Measurements from ENCODE around the gene IL18R1.

IL18R1 gene

GRCh38 chr2:102387763-102388546, 32.4 kb downstream of the IL18R1 start:
- H3K36me3 Mint-ChIP-seq (ENCODE audit: low read depth), result peaks cover 51% of the 10 kb centered on the region
- DNase-seq (ENCODE audit: low spot score), result no peak
- H3K4me1 Mint-ChIP-seq (ENCODE audit: low read depth), result peaks cover 11% of the 10 kb centered on the region
- H3K9me3 Mint-ChIP-seq, result peaks cover 20% of the 10 kb centered on the region
- H3K4me3 Mint-ChIP-seq, result no peak overlapping the region
- H3K27me3 Mint-ChIP-seq (ENCODE audit: low read depth), result no peaks in the 10 kb centered on the region
- H3K27ac Mint-ChIP-seq, result peak overlapping the region; percentile 15

DNA sequence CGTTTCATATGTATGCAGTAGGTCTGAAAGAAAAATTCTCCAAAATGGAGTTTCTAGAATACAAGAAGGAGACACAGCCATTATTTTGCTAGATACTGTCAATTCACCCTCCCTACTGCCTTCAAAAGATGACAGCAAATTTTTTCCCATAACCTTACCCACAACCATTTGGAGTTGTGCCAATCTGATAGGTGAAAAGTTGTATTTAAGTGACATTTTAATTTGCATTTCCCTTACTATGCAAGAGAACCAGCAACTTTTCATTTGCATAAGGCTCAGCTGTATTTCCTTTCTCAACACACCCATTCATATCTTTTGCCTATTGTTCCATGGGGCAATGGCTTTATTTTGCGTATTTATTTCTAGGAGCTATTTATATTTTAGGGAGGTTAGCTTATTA, 36.0 kb downstream of the IL18R1 start:
- no peak for DNase-seq (ENCODE audit: low spot score)
- no peaks in the 10 kb centered on the region for H3K9me3 Mint-ChIP-seq
- H3K4me1 Mint-ChIP-seq (ENCODE audit: low read depth), result peaks cover 11% of the 10 kb centered on the region
- H3K36me3 Mint-ChIP-seq (ENCODE audit: low read depth), result peaks cover 31% of the 10 kb centered on the region
- no peak overlapping the region for H3K27ac Mint-ChIP-seq
- H3K4me3 Mint-ChIP-seq, result no peak overlapping the region
- H3K27me3 Mint-ChIP-seq (ENCODE audit: low read depth), result no peaks in the 10 kb centered on the region

DNA sequence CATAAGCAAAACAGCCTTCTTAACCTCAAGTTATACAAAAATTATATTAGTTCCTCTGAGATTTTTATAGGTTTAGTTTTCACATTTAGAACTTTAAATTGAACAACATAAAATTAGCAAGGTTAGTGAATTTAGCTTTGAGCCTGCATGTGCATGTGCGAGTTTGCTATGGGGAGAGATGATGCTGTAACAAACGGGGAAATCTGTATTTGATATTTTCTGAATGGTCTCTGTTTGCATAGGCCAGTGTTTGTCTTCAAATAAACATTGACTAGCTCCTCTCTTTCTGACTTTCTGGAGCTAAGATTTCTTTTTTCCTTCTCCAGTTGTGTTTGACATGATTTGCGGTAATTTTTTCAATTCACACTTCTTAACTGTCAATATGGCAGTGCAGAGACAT, 36.5 kb downstream of the IL18R1 start:
- Mint-ChIP-seq H3K36me3 (ENCODE audit: low read depth) (peaks cover 28% of the 10 kb centered on the region), H3K9me3 (no peaks in the 10 kb centered on the region), H3K4me1 (ENCODE audit: low read depth) (peaks cover 11% of the 10 kb centered on the region), H3K4me3 (no peak overlapping the region), H3K27ac (no peak overlapping the region), H3K27me3 (ENCODE audit: low read depth) (no peaks in the 10 kb centered on the region)
- no peak for DNase-seq (ENCODE audit: low spot score)

DNA sequence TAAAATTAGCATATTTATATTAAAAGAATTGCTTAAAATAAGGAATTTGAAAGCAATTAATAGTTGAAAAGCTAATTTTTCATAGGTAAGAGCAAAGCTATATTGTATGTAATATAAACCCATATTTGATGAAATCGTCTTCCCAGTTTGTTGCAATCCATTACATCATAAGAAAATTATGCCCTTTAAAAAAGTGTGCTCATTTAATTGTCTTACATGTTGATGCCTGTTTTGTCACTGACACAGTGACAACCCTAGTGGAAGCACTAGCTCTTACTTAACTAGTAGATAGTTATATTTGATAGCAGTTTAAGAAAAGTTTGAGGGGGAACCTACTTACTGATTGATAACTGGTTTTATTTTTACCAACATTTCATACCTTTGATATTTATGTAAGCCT, 37.3 kb downstream of the IL18R1 start:
- no peak for DNase-seq (ENCODE audit: low spot score)
- Mint-ChIP-seq H3K27ac (no peak overlapping the region), H3K4me1 (ENCODE audit: low read depth) (peaks cover 7% of the 10 kb centered on the region), H3K27me3 (ENCODE audit: low read depth) (no peaks in the 10 kb centered on the region), H3K9me3 (no peaks in the 10 kb centered on the region), H3K36me3 (ENCODE audit: low read depth) (peaks cover 24% of the 10 kb centered on the region), H3K4me3 (no peak overlapping the region)

DNA sequence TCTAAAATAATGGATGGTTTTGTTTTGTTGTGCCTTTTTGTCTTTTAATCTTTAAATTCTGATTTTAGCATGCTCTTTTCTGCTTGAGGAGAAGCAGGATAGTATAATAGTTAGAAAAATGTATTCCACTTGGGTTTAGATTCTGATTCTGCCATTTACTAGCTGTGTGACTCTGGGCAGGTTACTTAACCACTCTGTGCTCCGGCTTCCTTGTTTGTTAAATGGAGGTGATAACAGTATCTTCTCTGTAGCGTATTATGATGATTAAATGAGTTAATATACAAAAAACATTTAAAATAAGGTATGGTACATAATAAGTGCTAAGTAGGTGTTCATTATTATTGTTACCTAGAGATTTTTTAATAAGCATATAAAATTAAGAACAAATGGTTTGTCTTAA, 40.4 kb downstream of the IL18R1 start:
- H3K9me3 Mint-ChIP-seq, result no peaks in the 10 kb centered on the region
- no peak overlapping the region for H3K27ac Mint-ChIP-seq
- H3K27me3 Mint-ChIP-seq (ENCODE audit: low read depth), result no peaks in the 10 kb centered on the region
- DNase-seq (ENCODE audit: low spot score), result no peak
- no peak overlapping the region for H3K4me3 Mint-ChIP-seq
- peaks cover 12% of the 10 kb centered on the region for H3K36me3 Mint-ChIP-seq (ENCODE audit: low read depth)
- H3K4me1 Mint-ChIP-seq (ENCODE audit: low read depth), result peaks cover 18% of the 10 kb centered on the region

GRCh38 chr2:102397209-102397608, 41.6 kb downstream of the IL18R1 start:
- H3K4me3 Mint-ChIP-seq, result no peak overlapping the region
- DNase-seq (ENCODE audit: low spot score), result no peak
- peaks cover 22% of the 10 kb centered on the region for H3K4me1 Mint-ChIP-seq (ENCODE audit: low read depth)
- no peaks in the 10 kb centered on the region for H3K9me3 Mint-ChIP-seq
- no peak overlapping the region for H3K27ac Mint-ChIP-seq
- H3K27me3 Mint-ChIP-seq (ENCODE audit: low read depth), result no peaks in the 10 kb centered on the region
- H3K36me3 Mint-ChIP-seq (ENCODE audit: low read depth), result peaks cover 8% of the 10 kb centered on the region

DNA sequence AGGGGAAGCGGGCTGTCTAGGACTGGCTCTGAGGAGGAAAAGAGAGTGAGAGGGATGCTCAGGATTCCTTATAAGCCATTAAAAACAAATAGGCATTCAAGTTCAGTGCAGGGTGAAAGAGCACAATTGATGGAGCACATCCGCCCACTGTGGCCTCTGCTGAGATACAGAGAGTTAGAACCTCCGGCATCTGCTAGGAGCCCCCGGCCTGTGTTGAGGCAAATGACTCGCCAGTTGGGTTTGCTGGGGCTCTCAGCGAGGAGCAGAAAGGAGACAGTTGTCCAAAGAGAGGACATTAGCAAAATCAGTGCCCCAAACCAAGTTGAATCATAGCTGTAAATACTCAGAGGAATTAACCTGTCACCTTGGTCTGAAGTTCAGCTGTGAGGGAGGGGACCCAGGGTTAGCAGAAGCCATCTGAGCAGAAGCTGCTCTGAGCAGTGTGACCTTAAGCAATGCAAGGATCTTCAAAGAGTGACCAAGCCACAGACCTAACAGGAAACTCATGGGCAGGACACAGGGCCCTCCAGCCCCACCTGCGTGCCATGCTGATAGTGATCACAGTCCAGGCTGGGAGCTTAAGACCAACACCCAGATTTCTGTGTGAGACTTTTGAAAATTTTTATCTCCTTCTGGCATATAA, 44.0 kb downstream of the IL18R1 start:
- H3K4me1 Mint-ChIP-seq (ENCODE audit: low read depth), result peaks cover 22% of the 10 kb centered on the region
- no peak overlapping the region for H3K4me3 Mint-ChIP-seq
- no peaks in the 10 kb centered on the region for H3K36me3 Mint-ChIP-seq (ENCODE audit: low read depth)
- no peak overlapping the region for H3K27ac Mint-ChIP-seq
- no peaks in the 10 kb centered on the region for H3K9me3 Mint-ChIP-seq
- no peak for DNase-seq (ENCODE audit: low spot score)
- H3K27me3 Mint-ChIP-seq (ENCODE audit: low read depth), result no peaks in the 10 kb centered on the region

DNA sequence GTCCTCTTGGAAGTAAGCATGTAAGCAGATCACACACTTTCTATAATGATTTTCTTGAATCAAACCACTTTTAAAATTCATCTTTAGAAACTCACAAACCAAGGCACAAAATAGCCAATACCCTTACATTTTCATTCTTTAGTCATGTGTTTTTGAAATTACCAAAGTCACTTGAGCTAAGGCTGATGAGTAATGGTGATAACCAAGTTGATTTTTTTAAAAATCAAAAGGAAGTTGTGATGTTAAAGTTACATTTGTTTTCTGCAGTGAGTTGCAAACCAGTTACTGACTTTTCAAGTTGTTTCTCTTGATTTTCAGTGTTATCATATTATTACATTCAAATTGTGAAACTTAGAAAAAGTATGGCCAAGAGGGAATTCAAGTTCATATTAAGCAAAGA, 45.9 kb downstream of the IL18R1 start:
- H3K4me1 Mint-ChIP-seq (ENCODE audit: low read depth), result peaks cover 22% of the 10 kb centered on the region
- H3K9me3 Mint-ChIP-seq, result no peaks in the 10 kb centered on the region
- H3K27ac Mint-ChIP-seq, result no peak overlapping the region
- no peak for DNase-seq (ENCODE audit: low spot score)
- no peaks in the 10 kb centered on the region for H3K36me3 Mint-ChIP-seq (ENCODE audit: low read depth)
- no peaks in the 10 kb centered on the region for H3K27me3 Mint-ChIP-seq (ENCODE audit: low read depth)
- no peak overlapping the region for H3K4me3 Mint-ChIP-seq

- Mint-ChIP-seq H3K4me1 (ENCODE audit: low read depth) (peaks cover 22% of the 10 kb centered on the region), H3K27me3 (ENCODE audit: low read depth) (no peaks in the 10 kb centered on the region), H3K9me3 (no peaks in the 10 kb centered on the region), H3K36me3 (ENCODE audit: low read depth) (no peaks in the 10 kb centered on the region), H3K27ac (no peak overlapping the region), H3K4me3 (no peak overlapping the region)
- DNase-seq (ENCODE audit: low spot score), result no peak
Observed at GRCh38 chr2:102401865-102402264, 46.3 kb downstream of the IL18R1 start.

- Mint-ChIP-seq H3K9me3 (peaks cover 40% of the 10 kb centered on the region), H3K4me3 (no peak overlapping the region), H3K27ac (no peak overlapping the region), H3K36me3 (ENCODE audit: low read depth) (peaks cover 14% of the 10 kb centered on the region), H3K4me1 (ENCODE audit: low read depth) (no peaks in the 10 kb centered on the region), H3K27me3 (ENCODE audit: low read depth) (no peaks in the 10 kb centered on the region)
- DNase-seq (ENCODE audit: low spot score), result no peak
Observed at GRCh38 chr2:102410952-102411351, 55.4 kb downstream of the IL18R1 start.

GRCh38 chr2:102412199-102412598, 56.6 kb downstream of the IL18R1 start:
- peaks cover 20% of the 10 kb centered on the region for H3K36me3 Mint-ChIP-seq (ENCODE audit: low read depth)
- H3K9me3 Mint-ChIP-seq, result peaks cover 46% of the 10 kb centered on the region
- no peak for DNase-seq (ENCODE audit: low spot score)
- H3K27ac Mint-ChIP-seq, result no peak overlapping the region
- no peak overlapping the region for H3K4me3 Mint-ChIP-seq
- H3K4me1 Mint-ChIP-seq (ENCODE audit: low read depth), result peaks cover 8% of the 10 kb centered on the region
- H3K27me3 Mint-ChIP-seq (ENCODE audit: low read depth), result no peaks in the 10 kb centered on the region

- H3K27me3 Mint-ChIP-seq (ENCODE audit: low read depth), result peaks cover 12% of the 10 kb centered on the region
- H3K27ac Mint-ChIP-seq, result peak overlapping the region; percentile 90
- H3K4me3 Mint-ChIP-seq, result peak overlapping the region; percentile 86
- H3K4me1 Mint-ChIP-seq (ENCODE audit: low read depth), result peaks cover 53% of the 10 kb centered on the region
- peaks cover 30% of the 10 kb centered on the region for H3K9me3 Mint-ChIP-seq
- H3K36me3 Mint-ChIP-seq (ENCODE audit: low read depth), result peaks cover 28% of the 10 kb centered on the region
- DNase-seq (ENCODE audit: low spot score), result no peak
Observed at GRCh38 chr2:102417946-102418345, 62.4 kb downstream of the IL18R1 start.

GRCh38 chr2:102418421-102418961, 62.9 kb downstream of the IL18R1 start:
- Mint-ChIP-seq H3K27ac (peak overlapping the region; percentile 76), H3K9me3 (peaks cover 27% of the 10 kb centered on the region), H3K36me3 (ENCODE audit: low read depth) (peaks cover 33% of the 10 kb centered on the region), H3K4me3 (peak overlapping the region; percentile 77), H3K27me3 (ENCODE audit: low read depth) (peaks cover 12% of the 10 kb centered on the region), H3K4me1 (ENCODE audit: low read depth) (peaks cover 58% of the 10 kb centered on the region)
- no peak for DNase-seq (ENCODE audit: low spot score)

- Mint-ChIP-seq H3K27me3 (ENCODE audit: low read depth) (peaks cover 12% of the 10 kb centered on the region), H3K9me3 (peaks cover 17% of the 10 kb centered on the region), H3K36me3 (ENCODE audit: low read depth) (peaks cover 38% of the 10 kb centered on the region), H3K27ac (no peak overlapping the region), H3K4me1 (ENCODE audit: low read depth) (peaks cover 74% of the 10 kb centered on the region), H3K4me3 (peak overlapping the region; percentile 44)
- DNase-seq (ENCODE audit: low spot score), result no peak
Observed at GRCh38 chr2:102420290-102420689, 64.7 kb downstream of the IL18R1 start.

All from T-helper 2 cell treated with Interferon-gamma antibody and Interleukin-4, amounts not matched to agents 5 μg/mL and 100 μg/mL, for 36 hours (primary cell).